ENCODE measurements around the gene ROR1.

ROR1 gene

DNA sequence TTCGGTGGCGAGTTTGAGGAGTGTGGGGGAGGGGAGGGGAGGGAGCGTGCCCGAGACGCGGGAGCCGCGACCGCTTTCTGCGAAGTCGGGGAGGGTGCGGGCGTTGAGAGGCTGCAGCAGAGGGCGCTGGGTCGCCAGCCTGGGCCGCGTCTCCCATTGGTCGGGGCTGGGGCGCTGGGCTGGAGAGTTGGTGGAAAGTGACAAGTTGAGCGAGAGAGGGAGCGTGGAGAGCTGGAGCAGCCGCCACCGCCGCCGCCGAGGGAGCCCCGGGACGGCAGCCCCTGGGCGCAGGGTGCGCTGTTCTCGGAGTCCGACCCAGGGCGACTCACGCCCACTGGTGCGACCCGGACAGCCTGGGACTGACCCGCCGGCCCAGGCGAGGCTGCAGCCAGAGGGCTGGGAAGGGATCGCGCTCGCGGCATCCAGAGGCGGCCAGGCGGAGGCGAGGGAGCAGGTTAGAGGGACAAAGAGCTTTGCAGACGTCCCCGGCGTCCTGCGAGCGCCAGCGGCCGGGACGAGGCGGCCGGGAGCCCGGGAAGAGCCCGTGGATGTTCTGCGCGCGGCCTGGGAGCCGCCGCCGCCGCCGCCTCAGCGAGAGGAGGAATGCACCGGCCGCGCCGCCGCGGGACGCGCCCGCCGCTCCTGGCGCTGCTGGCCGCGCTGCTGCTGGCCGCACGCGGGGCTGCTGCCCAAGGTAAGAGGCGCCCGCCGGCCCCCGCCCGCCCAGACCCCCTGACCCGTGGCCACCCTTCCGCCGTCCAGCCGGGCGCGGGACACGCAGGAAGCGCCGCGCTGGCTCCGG lies at the start of gene ROR1:
ROR1 (plus strand) TSS at position 203 of the 802 bp plus-strand sequence.
- H3K4me3 ChIP-seq: peak within 1 kb of the TSS; percentile 54 to 69 (median 60)

DNA sequence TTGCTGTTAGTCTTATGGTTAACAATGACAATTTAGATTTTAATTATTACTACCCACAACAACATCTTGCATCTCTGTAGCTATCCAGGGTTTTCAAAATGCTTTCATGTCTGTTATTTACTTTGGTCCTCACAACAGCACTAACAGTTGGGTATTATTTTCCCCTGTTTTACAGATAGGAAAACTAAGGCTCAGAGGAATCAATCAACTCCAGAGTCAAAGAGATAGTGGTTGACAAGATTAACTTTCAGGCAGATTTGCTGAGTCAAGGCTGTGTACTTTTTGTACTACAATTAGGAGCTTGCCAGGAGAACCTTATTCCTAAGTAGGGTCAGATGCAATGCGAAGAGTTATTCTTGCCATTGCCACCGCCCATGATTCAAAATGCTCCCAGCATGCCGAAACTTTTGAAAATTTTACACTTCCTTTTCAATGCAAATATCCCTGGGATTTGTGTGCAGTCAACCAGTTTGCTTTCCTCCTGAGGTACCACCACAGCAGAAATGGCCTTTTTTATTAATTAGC lies 49.4 kb upstream of the ROR1 start:
- Histone ChIP-seq H3K27ac (no peak overlapping the region), H3K4me3 (no peak overlapping the region)

More for the DNA sequence above, at the start of gene ROR1:
- H3K27ac ChIP-seq: peak within 1 kb of the TSS in 19 of 21 experiments; percentile 16 to 85 (median 75)

DNA sequence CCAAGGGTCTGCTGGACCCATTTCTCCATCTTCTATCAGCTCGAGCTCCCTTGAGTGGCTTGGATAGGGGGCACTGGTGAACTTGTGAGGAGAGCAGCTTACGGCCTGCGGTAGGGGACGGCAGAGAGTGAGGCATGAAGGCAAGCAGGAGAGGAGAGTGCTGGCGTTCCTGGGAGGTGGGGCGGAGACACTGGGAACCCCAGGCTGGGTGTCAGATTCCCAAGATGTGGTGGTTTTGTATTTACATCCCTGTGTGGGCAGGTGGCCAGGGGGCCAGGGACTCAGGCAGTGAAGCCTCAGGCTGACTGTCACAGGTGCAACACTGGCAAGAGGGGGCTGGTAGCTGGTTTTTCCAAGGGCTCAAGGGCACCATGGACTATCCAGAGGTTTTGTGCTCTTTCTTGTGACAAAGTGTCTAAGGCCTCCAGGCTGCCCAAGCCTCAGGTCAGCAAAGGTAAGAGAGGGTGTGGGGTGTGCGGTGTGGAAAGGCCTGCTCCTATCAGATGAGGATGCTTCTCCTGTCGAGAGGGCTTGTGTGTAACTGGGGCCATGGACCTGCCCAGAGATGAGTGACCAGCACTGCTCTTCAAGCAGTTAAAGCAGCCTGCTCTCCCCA lies 45.1 kb upstream of the ROR1 start:
- H3K27ac ChIP-seq: no peak overlapping the region

DNA sequence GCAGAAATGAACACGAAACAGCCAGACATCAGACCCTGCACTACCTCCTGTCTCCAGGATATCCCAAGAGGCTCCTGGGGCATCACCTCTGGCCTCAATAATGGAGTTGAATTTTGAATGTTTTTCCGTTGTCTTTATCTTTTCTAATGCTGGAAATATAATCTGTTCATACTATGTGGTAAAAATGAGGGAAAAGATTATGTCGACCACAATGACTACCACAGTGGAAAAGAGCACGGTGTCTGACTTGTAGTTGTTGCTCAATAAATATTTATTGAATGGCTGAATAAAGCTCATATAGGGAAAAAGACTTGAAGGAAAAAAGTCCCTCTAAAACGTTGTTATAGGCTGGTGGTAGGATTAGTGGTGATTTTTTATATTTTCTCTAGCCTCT lies 44.6 kb upstream of the ROR1 start:
- H3K27ac ChIP-seq: no peak overlapping the region
- no peak overlapping the region for H3K4me3 ChIP-seq

More for the DNA sequence above, 45.1 kb upstream of the ROR1 start:
- no peak overlapping the region for H3K4me3 ChIP-seq

DNA sequence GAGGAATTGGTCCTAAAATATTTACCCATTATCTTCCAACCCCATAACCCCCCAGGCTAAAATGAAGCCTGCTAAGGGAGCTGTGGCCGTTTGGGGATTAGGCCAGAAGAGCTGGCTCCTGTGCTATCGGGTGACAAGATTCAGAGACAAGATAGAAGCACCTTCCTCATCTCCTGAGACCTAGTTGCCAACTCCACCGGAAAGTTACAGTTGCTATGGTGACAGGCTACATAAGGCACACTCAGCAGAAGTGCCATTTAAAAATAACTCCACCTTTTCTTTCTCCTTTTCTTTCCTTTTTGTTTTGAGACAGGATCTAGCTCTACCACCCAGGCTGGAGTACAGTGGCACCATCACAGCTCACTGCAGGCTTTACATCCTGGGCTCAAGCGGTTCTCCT lies 43.6 kb upstream of the ROR1 start:
- Histone ChIP-seq H3K27ac (peak overlapping the region in 1 of 21 experiments; percentile 18), H3K4me3 (no peak overlapping the region)

DNA sequence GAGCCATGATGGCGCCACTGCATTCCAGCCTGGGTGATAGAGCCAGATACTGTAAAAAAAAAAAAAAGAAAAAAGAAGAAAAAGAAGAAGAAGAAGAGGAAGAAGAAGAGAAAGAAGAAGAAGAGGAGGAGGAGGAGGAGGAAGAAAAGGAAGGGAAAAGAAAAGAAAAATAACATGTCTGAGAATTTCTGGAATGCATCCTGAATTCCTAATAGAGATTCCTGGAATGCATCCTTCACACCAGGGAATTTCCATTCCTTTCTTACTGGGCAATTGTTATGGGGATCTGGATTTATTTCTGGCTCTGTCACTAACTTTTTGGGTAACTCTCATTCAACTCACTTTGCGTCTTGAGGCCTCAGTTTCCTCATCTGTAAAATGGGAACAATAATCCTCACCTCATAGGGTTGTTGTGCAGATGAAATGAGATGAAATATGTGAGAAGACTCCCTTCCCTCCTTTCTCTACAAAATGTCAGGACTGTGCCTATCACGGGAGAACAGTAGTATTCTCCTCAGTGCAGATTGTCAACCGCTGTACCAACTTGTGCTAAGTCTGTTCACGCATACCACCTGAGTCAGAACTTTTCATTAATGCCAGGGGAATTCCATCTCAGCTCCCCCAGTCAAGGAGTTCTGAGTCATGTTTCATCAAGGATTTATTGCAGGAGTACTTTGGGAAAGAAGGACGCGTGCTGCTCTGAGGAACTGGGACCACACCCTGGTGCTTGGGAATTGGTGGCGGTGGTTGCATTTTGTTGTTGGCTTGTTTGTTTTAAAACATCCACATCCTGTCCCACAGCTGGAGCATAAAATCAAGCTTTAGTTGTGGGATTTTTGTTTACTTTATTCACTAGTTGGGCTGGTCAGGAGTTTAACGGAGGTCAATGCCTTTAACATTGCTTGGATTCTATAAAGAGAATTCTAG lies 42.4 kb upstream of the ROR1 start:
- Histone ChIP-seq H3K27ac (peak overlapping the region in 6 of 21 experiments; percentile 4 to 72 (median 50)), H3K4me3 (no peak overlapping the region)

DNA sequence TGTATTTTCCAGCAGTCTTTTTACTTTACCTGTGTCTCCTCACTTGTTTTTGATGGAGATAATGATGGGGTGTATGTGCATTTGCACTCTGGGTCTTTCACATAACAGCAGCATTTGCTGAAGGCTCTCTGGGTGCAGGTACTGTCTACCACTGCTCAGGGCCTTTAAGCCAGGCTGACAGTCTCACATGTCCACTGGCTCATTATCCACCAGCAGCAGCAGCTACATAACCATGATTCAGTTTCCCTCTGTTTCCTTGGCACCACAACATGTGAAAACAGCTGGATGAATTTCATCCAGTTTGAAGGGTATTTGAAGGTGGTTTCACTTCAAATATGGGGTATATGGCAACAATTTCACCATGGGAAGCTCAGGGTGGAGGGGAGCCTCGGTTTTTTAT lies 41.2 kb upstream of the ROR1 start:
- no peak overlapping the region for H3K4me3 ChIP-seq
- H3K27ac ChIP-seq: peak overlapping the region in 6 of 21 experiments; percentile 6 to 72 (median 54)

DNA sequence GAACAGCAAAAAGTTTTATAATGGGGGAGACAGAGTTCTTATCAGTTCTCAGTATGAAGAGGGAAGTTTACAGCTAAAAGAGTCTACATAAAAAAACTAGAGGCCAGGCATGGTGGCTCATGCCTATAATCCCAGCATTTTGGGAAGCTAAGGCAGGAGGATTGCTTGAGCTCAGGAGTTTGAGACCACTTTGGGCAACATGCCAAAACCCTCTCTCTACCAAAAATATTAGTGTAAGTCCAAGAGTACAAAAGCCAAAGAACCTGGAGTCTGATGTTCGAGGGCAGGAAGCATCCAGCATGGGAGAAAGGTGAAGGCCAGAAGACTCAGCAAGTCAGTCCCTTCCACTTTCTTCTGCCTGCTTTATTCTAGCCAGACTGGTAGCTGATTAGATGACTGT lies 35.0 kb upstream of the ROR1 start:
- H3K4me3 ChIP-seq: no peak overlapping the region

DNA sequence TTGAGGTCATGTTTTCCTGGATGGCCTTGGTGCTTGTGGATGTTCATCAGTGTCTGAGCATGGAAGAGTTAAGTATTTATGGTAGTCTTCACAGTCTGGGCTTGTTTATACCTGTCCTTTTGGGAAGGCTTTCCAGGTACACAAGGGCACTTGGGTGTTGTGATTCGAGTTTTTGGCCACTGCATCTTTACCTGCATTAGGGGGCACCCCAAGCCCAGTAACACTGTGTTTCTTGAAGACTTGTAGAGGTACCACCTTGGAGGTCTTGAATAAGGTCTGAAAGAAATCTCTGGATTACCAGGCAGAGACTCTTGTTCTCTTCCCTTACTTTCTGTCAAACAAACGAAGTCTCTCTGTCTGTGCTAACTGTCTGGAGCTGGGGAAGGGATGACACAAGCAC lies 34.4 kb upstream of the ROR1 start:
- H3K4me3 ChIP-seq: no peak overlapping the region
- H3K27ac ChIP-seq: no peak overlapping the region

More for the DNA sequence above, 35.0 kb upstream of the ROR1 start:
- H3K27ac ChIP-seq: no peak overlapping the region

DNA sequence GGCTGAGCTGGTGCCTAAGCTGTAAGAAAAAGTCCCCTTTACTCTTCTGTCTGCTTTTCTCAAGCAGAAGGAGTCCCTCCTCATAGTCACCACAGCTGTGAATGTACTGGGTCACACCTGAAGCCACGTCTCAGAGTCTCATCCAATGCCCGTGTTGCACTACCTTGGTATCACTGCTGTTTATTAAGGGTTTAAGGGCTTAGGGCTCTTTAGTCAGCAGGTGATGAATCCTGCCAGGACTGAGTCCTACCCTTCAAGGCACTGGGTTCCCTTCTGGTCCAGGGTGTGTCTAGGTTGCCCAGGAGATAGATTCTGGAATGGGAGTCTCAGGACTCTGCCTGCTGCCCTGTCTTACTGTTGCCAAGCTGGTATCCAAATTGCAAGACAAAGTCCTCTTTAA lies 33.4 kb upstream of the ROR1 start:
- Histone ChIP-seq H3K27ac (no peak overlapping the region), H3K4me3 (no peak overlapping the region)

DNA sequence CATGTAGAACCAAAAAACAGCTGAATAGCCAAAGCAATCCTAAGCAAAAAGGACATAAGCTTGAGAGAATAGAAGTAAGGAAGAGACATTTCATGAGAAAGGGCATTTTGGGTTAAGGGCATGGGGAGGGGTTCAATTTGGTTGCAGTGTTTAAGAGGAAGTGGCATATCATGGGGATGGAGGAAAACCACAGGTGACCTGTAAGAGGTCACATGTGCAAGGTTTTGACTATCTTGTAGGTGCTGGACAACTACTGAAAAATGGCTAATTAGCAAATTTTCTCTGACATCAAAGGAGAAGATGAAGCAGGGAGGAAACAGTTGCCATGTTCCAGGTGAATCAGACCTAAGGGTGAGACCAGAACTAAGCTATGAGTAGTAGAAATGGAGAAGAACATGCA lies 31.3 kb upstream of the ROR1 start:
- H3K27ac ChIP-seq: no peak overlapping the region
- H3K4me3 ChIP-seq: no peak overlapping the region

DNA sequence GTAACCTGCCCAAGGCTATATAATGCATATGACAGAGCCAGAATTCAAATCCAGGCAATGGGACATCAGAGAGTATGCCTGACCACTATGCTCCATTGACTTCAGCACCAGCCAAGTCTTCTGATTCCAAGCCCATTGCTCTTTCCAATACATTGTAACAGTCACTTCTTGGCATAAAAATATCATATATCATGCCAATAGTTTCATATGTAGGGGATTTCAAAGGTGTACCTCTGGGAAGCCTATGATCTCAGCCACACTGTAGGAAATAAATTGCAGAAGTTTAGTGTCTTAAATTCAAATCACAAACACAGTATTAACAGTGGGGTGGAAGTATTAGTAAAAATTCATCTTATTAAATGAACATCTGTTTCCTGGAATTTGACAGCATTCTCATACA lies 30.0 kb upstream of the ROR1 start:
- no peak overlapping the region for H3K4me3 ChIP-seq
- no peak overlapping the region for H3K27ac ChIP-seq

DNA sequence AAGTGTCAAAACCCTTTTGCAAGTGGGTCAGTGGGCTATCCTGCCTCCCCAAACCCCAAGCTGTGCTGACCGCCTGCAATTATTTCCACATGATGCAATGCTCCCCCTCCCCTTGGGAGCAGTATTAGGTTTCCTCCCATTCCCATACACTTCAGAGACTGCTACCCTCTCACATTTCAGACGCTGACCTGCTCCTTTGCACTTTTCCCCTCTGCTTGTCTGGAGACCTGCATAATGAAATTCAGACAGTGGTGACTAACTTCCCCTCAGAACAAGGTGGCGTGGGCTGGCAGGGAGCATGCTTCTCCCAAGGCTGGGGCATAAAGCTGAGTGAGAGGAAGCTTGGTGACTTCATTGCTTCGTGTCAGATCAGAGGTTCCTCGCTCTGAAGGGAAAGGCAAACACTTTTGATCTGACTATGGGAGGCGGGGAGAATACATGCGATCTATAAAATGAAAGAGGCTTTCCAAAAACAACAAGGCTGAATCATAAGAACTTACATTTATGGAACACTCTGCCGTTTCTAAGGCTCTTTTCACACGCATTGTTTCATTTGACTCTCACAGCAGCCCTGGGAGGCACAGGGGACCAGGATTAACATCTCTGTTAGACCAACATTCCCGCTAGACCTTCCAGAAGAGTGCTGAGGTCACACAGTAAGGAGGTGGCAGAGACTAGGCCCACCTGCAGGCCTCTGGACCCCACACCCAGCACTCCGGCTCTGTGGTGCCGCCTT lies 27.5 kb upstream of the ROR1 start:
- Histone ChIP-seq H3K4me3 (no peak overlapping the region), H3K27ac (no peak overlapping the region)

DNA sequence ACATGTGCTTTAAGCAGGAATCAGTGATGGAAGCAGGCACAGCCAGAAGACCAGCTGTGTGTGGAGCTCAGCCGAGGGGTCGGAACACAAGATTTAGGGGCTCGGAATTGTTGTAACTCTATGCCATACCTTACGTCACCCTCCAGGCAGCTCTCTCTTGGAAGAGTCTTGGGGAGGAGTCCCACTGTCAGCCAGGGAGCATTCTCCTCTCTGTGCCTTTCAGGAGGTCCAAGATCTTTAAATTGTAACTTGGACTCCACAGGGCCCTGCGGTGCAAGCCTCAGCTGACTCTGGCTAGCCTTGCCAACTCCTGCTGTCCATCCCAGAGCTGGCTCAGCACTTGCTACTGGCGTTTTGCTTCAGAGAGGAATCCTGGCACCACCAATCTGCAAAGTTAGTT lies 26.4 kb upstream of the ROR1 start:
- no peak overlapping the region for H3K27ac ChIP-seq
- no peak overlapping the region for H3K4me3 ChIP-seq

DNA sequence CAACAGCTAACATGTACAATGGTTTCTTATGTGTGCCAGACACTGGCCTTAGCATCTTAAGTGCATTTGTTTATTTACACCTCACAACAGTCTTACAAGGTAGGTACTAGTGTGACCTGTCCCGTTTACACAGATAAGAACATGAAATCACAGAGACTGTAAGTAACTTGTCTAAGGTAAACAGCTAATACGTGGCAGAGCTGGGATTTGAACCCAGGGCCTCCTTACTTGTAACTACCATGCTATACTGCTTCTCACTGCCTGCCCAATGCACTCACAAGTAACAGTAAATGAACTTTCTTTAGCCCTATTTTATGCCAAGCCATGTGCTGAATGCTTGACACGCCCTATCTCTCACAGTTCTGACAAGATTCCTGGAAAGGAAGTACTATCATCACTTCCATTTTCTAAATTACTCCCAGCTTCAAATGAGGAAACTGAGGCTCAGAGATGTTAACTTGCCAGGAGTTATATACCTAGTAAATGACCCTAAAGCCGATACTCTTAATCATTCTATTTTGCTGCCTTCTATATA lies 25.7 kb upstream of the ROR1 start:
- Histone ChIP-seq H3K4me3 (no peak overlapping the region), H3K27ac (no peak overlapping the region)

DNA sequence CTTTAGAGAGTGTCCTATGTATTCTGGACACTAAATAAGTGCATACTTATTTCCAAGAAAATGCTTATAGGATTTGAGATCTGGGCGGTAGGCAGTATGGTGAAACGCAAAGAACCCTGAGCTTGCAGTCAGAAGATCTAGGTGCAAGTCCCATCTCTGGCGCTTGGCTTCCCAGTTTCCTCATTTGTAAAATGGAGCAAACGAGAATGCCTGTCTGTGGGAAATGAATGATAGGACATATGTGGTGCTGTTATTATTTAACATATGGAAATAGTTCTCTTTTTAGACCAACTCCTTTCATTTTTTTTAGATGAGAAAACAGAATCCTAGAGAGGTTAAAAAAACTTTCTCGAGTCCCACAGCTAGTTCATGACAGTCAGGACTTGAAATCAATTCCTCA lies 25.2 kb upstream of the ROR1 start:
- H3K27ac ChIP-seq: no peak overlapping the region
- no peak overlapping the region for H3K4me3 ChIP-seq

DNA sequence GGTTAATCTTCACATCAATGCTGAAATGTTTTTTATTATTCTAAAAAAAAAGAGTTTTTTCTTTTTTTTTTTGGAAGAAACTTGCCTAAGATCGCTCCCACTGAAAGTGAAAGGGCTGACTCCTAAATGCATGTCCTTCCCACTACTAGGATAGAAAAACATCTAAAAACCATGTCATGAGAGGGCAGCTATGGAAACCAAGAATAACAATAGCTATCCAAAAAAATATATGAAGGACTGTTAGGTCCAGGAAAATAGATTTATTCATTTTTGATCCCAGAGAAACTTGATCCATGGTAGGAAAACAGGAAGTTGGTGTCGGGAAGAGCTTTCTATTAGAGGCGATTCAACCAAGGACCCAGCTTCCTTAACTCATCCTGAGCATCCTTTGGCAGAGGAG lies 23.1 kb upstream of the ROR1 start:
- Histone ChIP-seq H3K27ac (no peak overlapping the region), H3K4me3 (no peak overlapping the region)

DNA sequence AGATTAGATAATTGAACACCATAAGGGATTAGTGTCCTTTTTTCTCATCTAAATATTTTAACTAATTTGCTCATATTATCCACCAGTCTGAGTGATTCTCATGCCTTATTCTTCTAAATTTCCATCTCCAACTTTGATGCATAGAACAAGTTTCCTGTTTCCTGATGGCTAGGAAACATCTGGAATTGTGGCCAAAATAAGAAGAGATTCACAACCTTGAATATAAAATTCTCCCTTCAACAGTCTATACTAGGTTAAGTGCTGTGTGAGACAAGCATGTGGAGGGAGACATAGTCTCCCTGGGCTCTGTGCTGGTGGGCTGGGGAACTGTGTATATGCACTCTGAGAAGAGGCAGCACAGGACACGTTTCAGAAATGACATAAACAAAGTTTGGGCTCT lies 21.6 kb upstream of the ROR1 start:
- H3K4me3 ChIP-seq: no peak overlapping the region
- H3K27ac ChIP-seq: no peak overlapping the region

DNA sequence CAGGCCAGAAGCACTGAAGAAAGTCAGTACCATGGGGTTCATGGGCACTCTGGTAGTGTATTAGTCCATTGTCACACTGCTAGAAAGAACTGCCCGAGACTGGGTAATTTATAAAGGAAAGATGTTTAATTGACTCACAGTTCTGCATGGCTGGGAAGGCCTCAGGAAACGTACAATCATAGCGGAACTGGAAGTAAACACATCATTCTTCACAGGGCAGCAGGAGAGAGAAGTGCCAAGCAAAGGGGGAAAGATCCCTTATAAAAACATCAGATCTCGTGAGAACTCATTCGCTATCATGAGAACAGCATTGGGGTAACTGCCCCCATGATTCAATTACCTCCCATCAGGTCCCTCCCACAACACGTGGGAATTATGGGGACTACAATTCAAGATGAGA lies 20.2 kb upstream of the ROR1 start:
- Histone ChIP-seq H3K4me3 (no peak overlapping the region), H3K27ac (no peak overlapping the region)

All from skin epidermis (tissue), 12 donors.